K562 (cell line): ENCODE results near the gene CD248. TPM values are rescaled to one million over a fixed set of nuclear protein-coding genes. Genes with fewer than 3 reads are reported as not detected.

Experiments
- CCNT2 ChIP-seq: IDR thresholded peaks from 2 replicates; pipeline ENCODE4 v1.6.1; 2011; ENCODE audit warnings: borderline replicate concordance, low read depth, mild to moderate bottlenecking, moderate library complexity, mixed read lengths, low read length; ENCODE audit not compliant: insufficient read length; ENCODE audit errors: extremely low read depth
- E2F6 ChIP-seq, 2 experiments: IDR thresholded peaks; 2 replicates each; pipeline ENCODE4 v1.6.1; 2011; ENCODE audit warnings: borderline replicate concordance in 1 of 2, control low read depth in 1 of 2, low read depth in 1 of 2, low read length in 1 of 2, mild to moderate bottlenecking in 1 of 2, mixed read lengths in 1 of 2, moderate library complexity in 1 of 2; ENCODE audit not compliant: insufficient read depth in 1 of 2, insufficient read length in 1 of 2, poor library complexity in 1 of 2, severe bottlenecking in 1 of 2; ENCODE audit errors: extremely low read depth in 1 of 2
- EP300 ChIP-seq: IDR thresholded peaks from 2 replicates; pipeline ENCODE4 v1.6.1; 2012; ENCODE audit warnings: low read length, improper control_type of control experiment
- GABPB2 ChIP-seq: fragments of 250-450 bp; sonication (Bioruptor Pico); conservative IDR thresholded peaks from 2 replicates; pipeline ENCODE4 v1.5.1; 2021; ENCODE audit warnings: mild to moderate bottlenecking
- HES1 ChIP-seq: fragments of 450-650 bp; IDR thresholded peaks from 2 replicates; pipeline ENCODE4 v1.6.1; 2016; ENCODE audit warnings: low read depth, mild to moderate bottlenecking, moderate library complexity
- KDM1A ChIP-seq, 2 experiments: fragments of 450-650 bp; IDR thresholded peaks; 2 replicates each; pipeline ENCODE4 v1.6.1; 2016; ENCODE audit warnings: mild to moderate bottlenecking in 2 of 2
- MTA1 ChIP-seq: fragments of 450-650 bp; IDR thresholded peaks from 2 replicates; pipeline ENCODE4 v1.6.1; 2017; ENCODE audit warnings: borderline replicate concordance
- MTA3 ChIP-seq: fragments of 450-650 bp; formaldehyde crosslinking; IDR thresholded peaks from 2 replicates; pipeline ENCODE4 v1.6.1; 2017; ENCODE audit warnings: mild to moderate bottlenecking, borderline replicate concordance
- NEUROD1 ChIP-seq: fragments of 150-350 bp; IDR thresholded peaks from 2 replicates; pipeline ENCODE4 v1.6.1; 2014; ENCODE audit warnings: borderline replicate concordance, low read length, low read depth; ENCODE audit not compliant: partially characterized antibody
- NRF1 ChIP-seq, 2 experiments: fragments of 450-650 bp; IDR thresholded peaks in 1 of 2; conservative IDR thresholded peaks in 1 of 2; 2 replicates each; pipeline ENCODE4 v1.6.1; 2014; ENCODE audit warnings: mild to moderate bottlenecking in 2 of 2
- PCBP1 ChIP-seq: fragments of 200-400 bp; formaldehyde crosslinking; IDR thresholded peaks from 2 replicates; pipeline ENCODE4 v1.6.1; 2018; ENCODE audit warnings: mild to moderate bottlenecking, low read depth, low read length; ENCODE audit not compliant: poor library complexity, severe bottlenecking
- RAD21 ChIP-seq, 2 experiments: fragments of 250-450 bp in 1 of 2; fragments of 450-650 bp in 1 of 2; sonication (Bioruptor Pico) in 1 of 2; formaldehyde crosslinking in 1 of 2; IDR thresholded peaks in 1 of 2; conservative IDR thresholded peaks in 1 of 2; 2 replicates each; pipeline versions ENCODE4 v1.4.0 to v1.8.0; 2020 to 2022; ENCODE audit warnings: mild to moderate bottlenecking in 2 of 2, moderate library complexity in 1 of 2
- REST ChIP-seq, 2 experiments: fragments of 450-650 bp; formaldehyde crosslinking in 1 of 2; IDR thresholded peaks; 2 replicates each; pipeline versions ENCODE4 v1.4.0 to v1.6.1; 2014 to 2020; ENCODE audit warnings: mild to moderate bottlenecking in 2 of 2, borderline replicate concordance in 1 of 2, low read depth in 1 of 2
- ZBED1 ChIP-seq: IDR thresholded peaks from 2 replicates; pipeline ENCODE4 v1.6.1; 2014
- ZBTB17 ChIP-seq: fragments of 450-650 bp; formaldehyde crosslinking; IDR thresholded peaks from 2 replicates; pipeline ENCODE4 v1.4.0; 2020; ENCODE audit warnings: mild to moderate bottlenecking
- ZNF143 ChIP-seq: sonication (generic); formaldehyde crosslinking; IDR thresholded peaks from 2 replicates; pipeline ENCODE4 v1.9.0; 2022; ENCODE audit warnings: mild to moderate bottlenecking, missing genetic modification reagents
- ZNF274 ChIP-seq: IDR thresholded peaks from 2 replicates; pipeline ENCODE4 v1.6.1; 2011; ENCODE audit warnings: low read depth, mild to moderate bottlenecking, low read length, moderate library complexity, borderline replicate concordance
- polyA plus RNA-seq, 8 experiments: library from polyadenylated mRNA; depleted of rRNA in 4 of 8; stranded (reverse) in 5 of 8; unstranded in 3 of 8; fragments of >200 nt; fragmentation: Nextera tagmentation in 2 of 8; fragmentation: Illumina TruSeq in 1 of 8; extraction: Ambion mirVana in 2 of 8; extraction: Trizol in 1 of 8; gene quantifications; 2 replicates each; pipeline versions ENCODE4 v1.2.1 to v1.2.3, GENCODE V29; 2011 to 2014; ENCODE audit warnings: inconsistent platforms in 1 of 8, missing spikeins in 1 of 8
- total RNA-seq, 7 experiments: library from RNA; depleted of rRNA in 6 of 7; stranded (reverse); fragments of >200 nt in 6 of 7; fragmentation: Illumina TruSeq in 2 of 7; extraction: Trizol in 2 of 7; gene quantifications; 2 replicates each; pipeline versions ENCODE4 v1.2.1 to v1.2.3, GENCODE V29; 2011 to 2021; ENCODE audit warnings: low replicate concordance in 1 of 7

Gene CD248
- total and polyA plus RNA-seq, 9 of the 15 experiments (the other 6 are each of a cell fraction or from before 2014, with no cell fraction given) = 0.09 TPM; not detected in 8

GRCh38 chr11:66344550-66345315 lies 27.9 kb upstream of the CD248 start, which contains the start of gene BRMS1 (continued):
- TF ChIP-seq MTA3 (peak; percentile 57; the same call in 1 of the 2 replicates), KDM1A (IDR thresholded peaks at IDR 0.05) (peak in 1 of 2 experiments; percentile 59; a peak in 1 of 4 replicates), MTA1 (peak; percentile 99), REST (IDR thresholded peaks at IDR 0.05; ENCODE audit: borderline replicate concordance) (peak; percentile 48), REST (CRISPR knock-in tag; IDR thresholded peaks at IDR 0.05; ENCODE audit: low read depth) (no peak), ZNF274 (no peak), HES1 (no peak), CCNT2 (peak; percentile 70), PCBP1 (peak; percentile 65), ZBED1 (no peak), ZBTB17 (CRISPR knock-in tag) (0 out of 2 replicates have a peak, but pooled peaks have one; percentile 16), GABPB2 (CRISPR knock-in tag) (no peak), EP300 (peak; percentile 73), ZNF143 (peak; percentile 88), NEUROD1 (peak; percentile 68), E2F6 (IDR thresholded peaks at IDR 0.05; ENCODE audit: borderline replicate concordance in 1 of 2, extremely low read depth in 1 of 2, insufficient read depth in 1 of 2, insufficient read length in 1 of 2, low read depth in 1 of 2, low read length in 1 of 2, poor library complexity in 1 of 2, severe bottlenecking in 1 of 2) (peak in 1 of 2 experiments; percentile 41), NRF1 (conservative IDR thresholded peaks at IDR 0.05 in 1 of 2, IDR thresholded peaks at IDR 0.05 in 1 of 2) (peak; percentile 74 to 80), RAD21 (CRISPR knock-in tag; conservative IDR thresholded peaks at IDR 0.05 in 1 of 2, IDR thresholded peaks at IDR 0.05 in 1 of 2) (no peak)
